SK-N-SH (cell line): ENCODE measurements around the gene RNU6-9.
"Not testable (repeated sequence)": the region's sequence is repeated elsewhere in the genome, so short reads cannot be mapped to it uniquely, and the experiment has no call there.

ENCODE experiments used
- CTCF ChIP-seq: fragments of 200-600 bp; sonication (generic); IDR thresholded peaks from 2 replicates; pipeline ENCODE4 v1.6.1; 2017; ENCODE audit warnings: antibody characterized with exemption, mild to moderate bottlenecking, moderate library complexity
- ELF1 ChIP-seq: IDR thresholded peaks from 2 replicates; pipeline ENCODE4 v1.4.0; 2012
- GABPA ChIP-seq: IDR thresholded peaks from 2 replicates; pipeline ENCODE4 v1.4.0; 2012; ENCODE audit warnings: low read depth, mild to moderate bottlenecking
- MAX ChIP-seq: IDR thresholded peaks from 2 replicates; pipeline ENCODE4 v1.4.0; 2012; ENCODE audit warnings: low read depth
- MEF2A ChIP-seq: IDR thresholded peaks from 2 replicates; pipeline ENCODE4 v1.4.0; 2012; ENCODE audit warnings: low read depth, borderline replicate concordance
- NRF1 ChIP-seq: IDR thresholded peaks from 2 replicates; pipeline ENCODE4 v1.6.1; 2012; ENCODE audit warnings: low read depth, mild to moderate bottlenecking, low read length
- POLR2AphosphoS5 ChIP-seq: IDR thresholded peaks from 2 replicates; pipeline ENCODE4 v1.6.1; 2012; ENCODE audit warnings: low read depth, low read length
- REST ChIP-seq: IDR thresholded peaks from 2 replicates; pipeline ENCODE4 v1.6.1; 2012; ENCODE audit warnings: mild to moderate bottlenecking, low read depth, low read length, moderate library complexity
- TAF1 ChIP-seq: IDR thresholded peaks from 2 replicates; pipeline ENCODE4 v1.6.1; 2012; ENCODE audit warnings: low read depth, mild to moderate bottlenecking, low read length, moderate library complexity, borderline replicate concordance
- TCF12 ChIP-seq: IDR thresholded peaks from 2 replicates; pipeline ENCODE4 v1.4.0; 2012

GRCh38 chr19:891421-892200 lies 1.7 kb upstream of the RNU6-9 start:
- TF ChIP-seq CTCF, POLR2AphosphoS5, TCF12, MAX, NRF1, TAF1, MEF2A, GABPA, ELF1, REST: not testable (repeated sequence)
